GM12874 (cell line): ENCODE results near the gene DROSHA.

Source experiments
- TF ChIP-seq, protein P1 (sequence below): IDR thresholded peaks from 2 replicates; pipeline ENCODE4 v1.5.1; 2011; ENCODE audit warnings: low read depth, mild to moderate bottlenecking, control low read depth, low read length, moderate library complexity; ENCODE audit not compliant: insufficient read depth

DROSHA gene

DNA sequence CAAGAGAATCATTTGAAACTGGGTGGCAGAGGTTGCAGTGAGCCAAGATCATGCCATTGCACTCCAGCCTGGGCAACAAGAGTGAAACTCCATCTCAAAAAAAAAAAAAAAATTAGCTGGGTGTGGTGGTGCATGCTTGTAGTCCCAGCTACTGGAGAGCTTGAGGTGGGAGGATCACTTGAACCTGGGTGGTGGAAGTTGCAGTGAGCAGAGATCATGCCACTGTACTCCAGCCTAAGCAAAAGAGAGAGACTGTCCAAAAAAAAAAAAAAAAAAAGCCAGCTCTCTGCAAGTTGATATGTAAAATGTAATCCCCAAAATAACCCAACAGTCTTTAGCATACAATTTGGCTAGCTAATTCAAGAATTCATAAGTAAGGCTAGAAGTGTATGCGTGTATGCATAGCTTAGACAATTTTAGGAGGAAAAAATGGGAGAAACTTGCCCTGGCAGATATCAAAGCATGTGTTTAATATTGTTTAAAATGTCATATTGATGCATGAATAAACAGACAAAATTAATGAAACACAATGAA lies 36.5 kb upstream of the DROSHA start:
- TF ChIP-seq, protein P1, sequence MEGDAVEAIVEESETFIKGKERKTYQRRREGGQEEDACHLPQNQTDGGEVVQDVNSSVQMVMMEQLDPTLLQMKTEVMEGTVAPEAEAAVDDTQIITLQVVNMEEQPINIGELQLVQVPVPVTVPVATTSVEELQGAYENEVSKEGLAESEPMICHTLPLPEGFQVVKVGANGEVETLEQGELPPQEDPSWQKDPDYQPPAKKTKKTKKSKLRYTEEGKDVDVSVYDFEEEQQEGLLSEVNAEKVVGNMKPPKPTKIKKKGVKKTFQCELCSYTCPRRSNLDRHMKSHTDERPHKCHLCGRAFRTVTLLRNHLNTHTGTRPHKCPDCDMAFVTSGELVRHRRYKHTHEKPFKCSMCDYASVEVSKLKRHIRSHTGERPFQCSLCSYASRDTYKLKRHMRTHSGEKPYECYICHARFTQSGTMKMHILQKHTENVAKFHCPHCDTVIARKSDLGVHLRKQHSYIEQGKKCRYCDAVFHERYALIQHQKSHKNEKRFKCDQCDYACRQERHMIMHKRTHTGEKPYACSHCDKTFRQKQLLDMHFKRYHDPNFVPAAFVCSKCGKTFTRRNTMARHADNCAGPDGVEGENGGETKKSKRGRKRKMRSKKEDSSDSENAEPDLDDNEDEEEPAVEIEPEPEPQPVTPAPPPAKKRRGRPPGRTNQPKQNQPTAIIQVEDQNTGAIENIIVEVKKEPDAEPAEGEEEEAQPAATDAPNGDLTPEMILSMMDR: no peak

DNA sequence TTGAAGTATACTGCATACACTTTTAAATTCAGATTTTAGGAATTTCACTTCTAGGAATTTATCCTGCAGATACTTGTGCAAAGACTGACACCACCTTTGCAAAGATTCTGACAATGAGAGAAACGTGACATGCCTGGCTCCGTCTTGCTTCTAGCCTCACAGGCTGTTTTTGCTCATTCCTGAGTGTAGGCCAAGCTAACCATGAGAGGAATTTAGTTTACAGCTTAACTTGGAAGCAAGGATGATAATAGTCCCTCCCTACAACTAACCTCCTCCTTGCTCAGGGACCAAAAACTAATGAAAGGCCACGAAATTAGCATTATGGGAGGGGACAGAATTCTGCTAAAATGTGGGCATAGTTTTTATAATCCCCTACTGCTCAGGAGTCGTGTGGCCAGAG lies 31.3 kb upstream of the DROSHA start:
- TF ChIP-seq, protein P1: no peak

DNA sequence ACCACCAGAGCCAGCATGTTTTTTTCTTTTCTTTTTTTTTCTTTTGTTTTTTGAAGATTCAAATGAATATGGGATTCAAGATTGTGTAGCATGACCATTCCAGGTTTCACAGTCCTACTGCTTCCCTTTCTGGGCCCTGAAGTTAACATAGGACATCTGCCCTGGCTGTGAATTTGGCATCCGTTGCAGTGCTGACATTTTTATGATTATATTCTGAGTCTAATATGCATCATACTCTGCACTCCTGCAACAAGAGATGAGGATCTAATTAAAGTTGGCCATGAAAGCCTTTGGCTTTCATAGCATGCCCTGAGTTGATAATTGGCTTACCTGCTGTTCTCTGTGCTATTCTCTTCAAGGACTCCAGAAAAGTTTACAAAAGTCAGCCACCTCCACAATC lies 30.1 kb upstream of the DROSHA start:
- TF ChIP-seq, protein P1: no peak

DNA sequence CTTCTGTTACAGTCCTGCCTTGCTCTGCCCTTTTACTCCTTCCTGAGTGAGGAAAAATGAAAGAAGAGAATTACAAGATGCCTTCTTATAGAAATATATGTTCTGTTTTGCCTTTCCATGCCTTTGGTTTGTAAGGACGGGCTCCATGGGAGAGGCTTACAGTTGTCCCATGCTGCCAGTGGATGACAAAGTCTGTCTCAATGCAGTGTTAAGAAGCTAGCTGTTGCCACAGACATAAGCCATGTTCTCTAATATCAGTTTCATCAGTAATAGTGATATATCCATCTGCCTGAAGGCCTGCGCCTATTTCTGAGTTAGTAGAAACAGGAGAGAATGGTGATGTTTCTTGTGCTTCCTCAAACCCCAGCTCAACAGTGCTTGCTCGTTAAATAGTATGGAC lies 28.0 kb upstream of the DROSHA start:
- TF ChIP-seq, protein P1: no peak

DNA sequence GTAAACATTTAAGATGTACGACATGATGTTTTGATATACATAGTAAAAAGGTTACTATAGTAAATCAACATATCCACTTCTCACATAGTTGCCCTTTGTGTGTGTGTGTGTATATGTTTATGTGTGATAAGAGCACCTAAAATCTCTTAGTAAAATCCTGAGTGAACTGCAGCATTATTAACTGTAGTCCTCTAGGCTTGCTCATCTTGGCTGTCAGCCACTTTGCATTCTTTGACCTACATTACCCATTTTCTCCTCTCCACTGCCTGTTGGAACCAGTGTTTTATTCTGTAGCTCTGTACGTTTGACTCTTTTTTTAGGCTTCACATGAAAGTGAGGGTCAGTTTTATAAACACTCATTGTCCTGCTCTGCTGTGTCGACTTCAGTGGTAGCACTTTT lies 24.6 kb upstream of the DROSHA start:
- TF ChIP-seq, protein P1: no peak

DNA sequence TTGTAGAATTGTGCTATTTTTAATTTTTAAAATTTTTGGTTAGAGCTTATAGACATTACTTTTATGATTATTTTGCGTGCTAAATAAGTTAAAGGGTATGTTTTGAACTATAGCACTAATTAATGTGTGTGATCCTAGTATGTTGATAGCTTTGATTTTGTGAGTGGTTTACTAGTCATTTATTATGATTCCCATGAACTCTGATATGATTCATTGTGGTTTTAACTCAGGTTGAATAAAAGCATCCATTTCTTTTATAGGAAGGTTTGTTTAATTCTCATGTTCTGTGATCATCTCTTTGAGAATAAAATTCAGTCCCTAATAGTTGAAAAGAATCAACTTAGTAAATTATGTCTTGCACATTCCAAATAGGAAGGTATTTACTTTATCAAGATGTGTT lies 22.7 kb upstream of the DROSHA start:
- TF ChIP-seq, protein P1: no peak

DNA sequence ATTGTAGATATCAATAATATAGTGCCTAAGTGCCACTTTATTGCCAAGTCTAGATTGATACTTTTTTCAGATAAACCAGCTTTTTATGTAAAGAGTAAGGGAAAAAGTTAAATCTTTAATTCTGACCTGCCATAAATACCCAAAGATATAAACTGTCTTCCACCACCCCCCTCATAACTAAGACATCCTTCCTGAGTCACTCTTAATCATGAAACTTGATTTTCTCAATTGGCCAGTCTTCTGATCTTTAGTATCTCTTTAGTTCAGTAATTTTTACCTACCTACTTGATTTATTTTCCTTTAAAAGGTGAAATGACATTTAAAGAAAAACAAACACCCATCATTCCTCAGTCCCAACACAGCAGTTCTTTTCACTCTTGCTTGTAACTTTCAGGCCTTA lies 22.0 kb upstream of the DROSHA start:
- TF ChIP-seq, protein P1: no peak
